ENCODE data around the gene GMFB. TPM values are rescaled to one million over a fixed set of nuclear protein-coding genes. Genes with fewer than 3 reads are reported as not detected.
"Not testable (repeated sequence)": the region's sequence is repeated elsewhere in the genome, so short reads cannot be mapped to it uniquely, and the experiment has no call there.

Gene GMFB
- total and polyA plus RNA-seq, 2 donors (not counting 3 experiments of a cell fraction or from before 2014, with no cell fraction given) = 10.1 to 52.0 TPM

- CTCF ChIA-PET; H3K27ac ChIP-seq (ENCODE audit: insufficient read depth, low read depth, low read length); H3K4me1 ChIP-seq (ENCODE audit: control insufficient read depth, extremely low read depth, insufficient read depth, low read length); H3K4me3 ChIP-seq (replicated peaks in 1 of 3; ENCODE audit: insufficient read depth in 1 of 3, low read depth in 1 of 3, low read length in 3 of 3); DNase-seq (ENCODE audit: low read depth, low spot score); H3K27me3 ChIP-seq (ENCODE audit: control insufficient read depth in 2 of 2, insufficient read depth in 2 of 2, low read length in 2 of 2); H4K20me1 ChIP-seq (replicated peaks; ENCODE audit: control insufficient read depth, extremely low read depth, insufficient read depth, low read length); FAIRE-seq; intact Hi-C loops (cut with micrococcal nuclease); H3K9me3 ChIP-seq (replicated peaks; ENCODE audit: control insufficient read depth, insufficient read depth, low read length); dilution Hi-C loops (cut with MboI; ENCODE audit: extremely low pct_ligation_motif_present, low sequenced_read_pairs); H3K9ac ChIP-seq (replicated peaks; ENCODE audit: extremely low read depth, insufficient read depth, low read length); H3K9me1 ChIP-seq (replicated peaks; ENCODE audit: control insufficient read depth, extremely low read depth, insufficient read depth, low read length); H2AFZ ChIP-seq (ENCODE audit: low read depth, low read length); H3K4me2 ChIP-seq (ENCODE audit: insufficient read depth, low read length); H3K36me3 ChIP-seq (ENCODE audit: control insufficient read depth in 2 of 2, extremely low read depth in 1 of 2, insufficient read depth in 2 of 2, low read length in 2 of 2); BruUV-seq (replicated peaks); H3K79me2 ChIP-seq (ENCODE audit: control insufficient read depth, insufficient read depth, low read length): not testable (repeated sequence)
- POLR2A ChIA-PET = interaction anchor here (1.0 kb wide), 1 partner anchor 12 kb away, joined by 5 read pairs; no protein-coding TSS in a partner anchor
These were observed 31.8 kb downstream of the GMFB start for GRCh38 chr14:54456820-54457608.

DNA sequence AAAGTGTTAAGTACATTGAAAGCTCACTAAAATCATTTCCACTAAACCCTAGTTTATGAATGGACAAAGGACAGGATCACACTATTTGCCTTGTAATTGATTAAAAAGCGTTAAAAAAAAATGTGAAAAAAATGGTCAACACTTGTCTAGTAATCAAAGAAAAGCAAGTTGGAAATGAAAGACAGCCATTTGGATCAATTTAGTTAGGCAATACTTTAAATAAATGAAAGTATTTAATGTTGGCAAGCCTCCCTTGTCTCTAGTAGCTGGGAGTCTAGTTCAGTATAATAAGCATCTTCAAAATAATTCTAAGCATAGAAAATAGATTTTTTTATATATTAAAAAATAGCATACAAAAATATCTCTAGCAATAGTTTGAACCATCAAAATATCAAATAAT, 33.4 kb downstream of the GMFB start:
- peaks cover 8% of the 10 kb centered on the region in 2 experiments for H3K27me3 ChIP-seq (ENCODE audit: control insufficient read depth in 2 of 2, insufficient read depth in 2 of 2, low read length in 2 of 2)
- no TSS peak for BruUV-seq (replicated peaks)
- H3K9ac ChIP-seq (replicated peaks; ENCODE audit: extremely low read depth, insufficient read depth, low read length) = no peak overlapping the region
- ChIA-PET POLR2A (no interaction called here), CTCF (interaction anchor here (0.6 to 1.3 kb wide), 3 partner anchors 14 to 26 kb away, joined by 3 read pairs; no protein-coding TSS in a partner anchor)
- no peaks in the 10 kb centered on the region for H3K4me1 ChIP-seq (ENCODE audit: control insufficient read depth, extremely low read depth, insufficient read depth, low read length)
- H3K9me1 ChIP-seq (replicated peaks; ENCODE audit: control insufficient read depth, extremely low read depth, insufficient read depth, low read length) = no peaks in the 10 kb centered on the region
- H3K9me3 ChIP-seq (replicated peaks; ENCODE audit: control insufficient read depth, insufficient read depth, low read length) = no peaks in the 10 kb centered on the region
- intact Hi-C loops (cut with micrococcal nuclease) = no loop called here
- no peak overlapping the region for H3K4me3 ChIP-seq (replicated peaks in 1 of 3; ENCODE audit: insufficient read depth in 1 of 3, low read depth in 1 of 3, low read length in 3 of 3)
- H3K79me2 ChIP-seq (ENCODE audit: control insufficient read depth, insufficient read depth, low read length) = no peaks in the 10 kb centered on the region
- no peak for DNase-seq (ENCODE audit: low read depth, low spot score)
- H3K36me3 ChIP-seq (ENCODE audit: control insufficient read depth in 2 of 2, extremely low read depth in 1 of 2, insufficient read depth in 2 of 2, low read length in 2 of 2) = no peaks in the 10 kb centered on the region
- dilution Hi-C loops (cut with MboI; ENCODE audit: extremely low pct_ligation_motif_present, low sequenced_read_pairs) = no loop called here
- H3K4me2 ChIP-seq (ENCODE audit: insufficient read depth, low read length) = no peak overlapping the region
- no peak overlapping the region for H3K27ac ChIP-seq (ENCODE audit: insufficient read depth, low read depth, low read length)
- no peaks in the 10 kb centered on the region for H4K20me1 ChIP-seq (replicated peaks; ENCODE audit: control insufficient read depth, extremely low read depth, insufficient read depth, low read length)
- no peak overlapping the region for H2AFZ ChIP-seq (ENCODE audit: low read depth, low read length)
- TF ChIP-seq POLR2AphosphoS5 (IDR thresholded peaks at IDR 0.05; ENCODE audit: insufficient read depth, low read depth, low read length) (no peak), GATA2 (IDR thresholded peaks at IDR 0.05; ENCODE audit: insufficient read depth, insufficient read length, low read depth, low read length) (no peak), POLR2A (IDR thresholded peaks at IDR 0.05; ENCODE audit: low read depth, low read length) (no peak), FOS (IDR thresholded peaks at IDR 0.05; ENCODE audit: borderline replicate concordance, insufficient read depth, low read length) (no peak), EZH2 (IDR thresholded peaks at IDR 0.05; ENCODE audit: borderline replicate concordance, low read depth, low read length, severe bottlenecking) (no peak), CTCF (IDR thresholded peaks at IDR 0.05; ENCODE audit: extremely low read depth in 1 of 2, insufficient read depth in 1 of 2, low read depth in 1 of 2, low read length in 2 of 2) (no peak), MYC (IDR thresholded peaks at IDR 0.05; ENCODE audit: low read depth, low read length) (no peak), JUN (IDR thresholded peaks at IDR 0.05; ENCODE audit: borderline replicate concordance, insufficient read depth, insufficient read length, low read depth) (no peak)
- TF ChIP-seq, protein P1, sequence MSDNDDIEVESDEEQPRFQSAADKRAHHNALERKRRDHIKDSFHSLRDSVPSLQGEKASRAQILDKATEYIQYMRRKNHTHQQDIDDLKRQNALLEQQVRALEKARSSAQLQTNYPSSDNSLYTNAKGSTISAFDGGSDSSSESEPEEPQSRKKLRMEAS (IDR thresholded peaks at IDR 0.05; ENCODE audit: insufficient read depth, insufficient read length) = no peak
- FAIRE-seq = no peak
